Ishikawa (cell line): Measurements from ENCODE around the gene P2RX6.

Experiments used
- CEBPB ChIP-seq: IDR thresholded peaks from 2 replicates; pipeline ENCODE4 v1.6.1; 2012
- CREB1 ChIP-seq: IDR thresholded peaks from 2 replicates; pipeline ENCODE4 v1.6.1; 2012; ENCODE audit warnings: low read depth
- EGR1 ChIP-seq: IDR thresholded peaks from 2 replicates; pipeline ENCODE4 v1.6.1; 2012
- EP300 ChIP-seq: IDR thresholded peaks from 2 replicates; pipeline ENCODE4 v1.6.1; 2012; ENCODE audit warnings: borderline replicate concordance
- FOXM1 ChIP-seq: IDR thresholded peaks from 2 replicates; pipeline ENCODE4 v1.6.1; 2012; ENCODE audit warnings: low read depth, borderline replicate concordance
- MAX ChIP-seq: IDR thresholded peaks from 2 replicates; pipeline ENCODE4 v1.6.1; 2012
- NFIC ChIP-seq: IDR thresholded peaks from 2 replicates; pipeline ENCODE4 v1.6.1; 2012
- RAD21 ChIP-seq: IDR thresholded peaks from 2 replicates; pipeline ENCODE4 v1.6.1; 2012; ENCODE audit warnings: low read depth
- REST ChIP-seq: IDR thresholded peaks from 2 replicates; pipeline ENCODE4 v1.6.1; 2012; ENCODE audit warnings: low read depth, mild to moderate bottlenecking
- TAF1 ChIP-seq: IDR thresholded peaks from 2 replicates; pipeline ENCODE4 v1.6.1; 2012; ENCODE audit warnings: low read depth, mild to moderate bottlenecking
- TCF12 ChIP-seq: IDR thresholded peaks from 2 replicates; pipeline ENCODE4 v1.6.1; 2012; ENCODE audit warnings: low read depth
- TEAD4 ChIP-seq: IDR thresholded peaks from 2 replicates; pipeline ENCODE4 v1.6.1; 2012
- USF1 ChIP-seq: IDR thresholded peaks from 2 replicates; pipeline ENCODE4 v1.6.1; 2012
- YY1 ChIP-seq: IDR thresholded peaks from 2 replicates; pipeline ENCODE4 v1.6.1; 2012; ENCODE audit warnings: low read depth
- ZBTB7A ChIP-seq: IDR thresholded peaks from 2 replicates; pipeline ENCODE4 v1.6.1; 2012; ENCODE audit warnings: low read depth

P2RX6 gene

GRCh38 chr22:21074102-21074715, 59.2 kb downstream of the P2RX6 start:
- TF ChIP-seq CEBPB = no peak
- no peak for TF ChIP-seq TCF12
- TF ChIP-seq RAD21 = no peak
- no peak for TF ChIP-seq MAX
- TF ChIP-seq USF1 = no peak
- no peak for TF ChIP-seq TEAD4
- no peak for TF ChIP-seq YY1
- TF ChIP-seq EP300 = no peak
- TF ChIP-seq ZBTB7A = no peak
- no peak for TF ChIP-seq FOXM1
- TF ChIP-seq EGR1 = no peak
- no peak for TF ChIP-seq CREB1
- no peak for TF ChIP-seq NFIC
- TF ChIP-seq REST = no peak
- TF ChIP-seq TAF1 = no peak

GRCh38 chr22:21075516-21076138, 60.7 kb downstream of the P2RX6 start:
- TF ChIP-seq MAX (no peak), CEBPB (no peak)

- TF ChIP-seq USF1 (no peak), FOXM1 (no peak), ZBTB7A (no peak), TCF12 (no peak)
These were observed 62.1 kb downstream of the P2RX6 start for GRCh38 chr22:21076912-21077625.
